Stimulated activated CD4-positive, alpha-beta T cell treated with anti-CD3 and anti-CD28 coated beads, TNF-alpha, amount 100 ng/mL, for 4 hours (primary cell): Measurements from ENCODE around the gene CCNG1.
"Not testable (repeated sequence)": the region's sequence is repeated elsewhere in the genome, so short reads cannot be mapped to it uniquely, and the experiment has no call there.

Experiments
- DNase-seq, 3 experiments: peaks; one replicate each; pipeline ENCODE4 v3.0.0-alpha.2; 2020; ENCODE audit warnings: low read depth in 3 of 3

CCNG1 gene

DNA sequence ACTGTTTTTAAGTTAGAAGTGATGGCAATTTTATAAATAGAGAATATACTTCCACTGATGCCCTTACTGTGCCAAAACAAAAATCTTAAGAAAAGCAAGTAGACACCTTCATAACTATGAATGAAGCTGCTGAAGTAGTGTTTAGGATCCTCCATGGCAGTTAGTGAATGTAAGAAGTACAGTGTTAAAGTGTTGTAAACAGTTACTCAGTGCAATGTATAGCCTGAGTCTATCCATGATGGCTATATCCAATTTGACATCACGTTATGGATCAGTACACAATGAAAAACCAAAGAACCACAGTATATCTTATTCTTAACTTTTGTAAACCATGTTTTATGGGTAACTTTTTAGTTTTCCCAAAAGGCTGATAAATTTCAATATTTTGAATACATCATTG lies 7.1 kb downstream of the CCNG1 start:
- no peak for DNase-seq

DNA sequence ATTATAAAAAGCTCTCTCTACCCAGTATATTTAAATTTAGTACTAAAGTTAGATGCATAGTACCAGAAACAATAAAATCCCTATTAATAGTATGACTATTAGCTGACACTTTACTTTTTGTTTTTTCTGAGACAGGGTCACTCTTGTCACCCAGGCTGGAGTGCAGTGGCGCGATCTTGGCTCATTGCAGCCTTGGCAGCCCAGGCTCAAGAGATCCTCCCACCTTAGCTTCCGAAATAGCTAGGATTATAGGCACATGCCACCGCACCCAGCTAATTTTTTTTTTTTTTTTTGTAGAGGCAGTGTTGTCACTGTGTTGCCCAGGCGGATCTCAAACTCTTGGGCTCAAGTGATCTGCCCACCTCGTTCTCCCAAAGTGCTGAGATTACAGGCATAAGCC lies 8.0 kb downstream of the CCNG1 start:
- DNase-seq, result no peak

DNA sequence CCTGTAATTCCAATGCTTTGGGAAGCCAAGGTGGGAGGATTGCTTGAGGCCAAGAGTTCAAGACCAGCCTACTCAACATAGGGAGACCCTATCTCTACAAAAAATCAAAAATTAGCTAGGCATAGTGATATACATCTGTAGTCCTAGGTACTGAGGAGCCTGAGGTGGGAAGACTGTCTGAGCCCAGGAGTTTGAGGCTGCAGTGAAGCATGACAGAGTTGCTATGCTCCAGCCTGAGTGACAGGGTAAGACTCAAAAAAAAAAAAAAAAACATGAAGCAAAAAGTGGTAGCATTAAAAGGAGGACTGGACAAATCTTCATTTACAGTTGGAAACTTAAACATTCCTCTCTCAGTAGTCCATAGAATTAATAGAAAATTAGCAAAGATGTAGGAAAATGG lies 9.8 kb downstream of the CCNG1 start:
- DNase-seq, result no peak

DNA sequence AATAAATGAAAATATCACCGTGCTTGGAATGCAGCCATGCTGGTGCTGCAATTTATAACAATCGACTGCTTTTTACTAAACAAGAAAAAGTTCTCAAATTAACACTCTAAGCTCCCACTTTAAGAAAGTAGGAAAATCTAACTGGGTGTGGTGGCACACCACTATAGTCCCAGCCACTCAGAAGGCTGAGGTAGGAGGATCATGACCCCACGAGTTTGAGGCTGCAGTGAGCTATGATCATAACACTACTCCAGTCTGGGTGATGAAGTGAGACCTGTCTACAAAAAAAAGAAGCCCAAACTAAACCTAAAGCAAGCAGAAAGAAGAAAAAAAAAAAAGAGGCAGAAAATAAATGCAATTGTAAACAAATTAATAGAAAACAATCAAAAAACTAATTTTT lies 10.5 kb downstream of the CCNG1 start:
- no peak for DNase-seq

DNA sequence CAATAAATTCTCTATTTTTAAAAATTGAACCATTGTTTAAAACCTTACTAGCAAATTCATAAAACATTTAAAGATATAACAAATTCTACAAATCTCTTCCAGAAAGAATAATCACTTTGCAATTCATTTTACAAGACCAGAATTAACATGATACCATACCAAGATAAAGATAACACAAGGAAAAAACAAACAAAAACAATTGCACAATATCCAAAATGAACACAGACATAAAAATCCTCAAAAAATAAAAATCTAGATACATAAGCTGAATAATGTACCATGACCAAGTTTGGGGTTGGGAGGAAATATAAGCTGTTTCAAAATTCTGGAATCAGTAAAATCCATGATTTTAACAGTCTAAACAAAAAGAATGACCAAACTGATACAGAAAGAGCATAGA lies 11.1 kb downstream of the CCNG1 start:
- no peak for DNase-seq

DNA sequence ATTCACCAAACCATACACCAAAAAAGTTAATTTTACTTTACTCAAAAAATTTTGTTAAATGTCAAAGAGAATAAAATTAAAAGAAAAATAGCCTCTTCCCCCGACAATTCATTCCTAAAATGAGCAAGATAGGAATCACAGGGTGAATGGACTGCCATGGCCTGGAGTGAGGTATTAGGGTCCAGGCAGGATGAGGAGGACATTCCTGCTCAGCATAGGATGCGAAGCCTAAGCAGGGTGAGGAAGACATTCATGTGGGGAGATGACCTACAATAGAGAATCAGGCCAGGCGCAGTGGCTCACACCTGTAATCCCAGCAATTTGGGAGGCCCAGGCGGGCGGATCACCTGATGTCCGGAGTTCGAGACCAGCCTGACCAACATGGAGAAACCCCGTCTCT lies 14.1 kb downstream of the CCNG1 start:
- no peak for DNase-seq

DNA sequence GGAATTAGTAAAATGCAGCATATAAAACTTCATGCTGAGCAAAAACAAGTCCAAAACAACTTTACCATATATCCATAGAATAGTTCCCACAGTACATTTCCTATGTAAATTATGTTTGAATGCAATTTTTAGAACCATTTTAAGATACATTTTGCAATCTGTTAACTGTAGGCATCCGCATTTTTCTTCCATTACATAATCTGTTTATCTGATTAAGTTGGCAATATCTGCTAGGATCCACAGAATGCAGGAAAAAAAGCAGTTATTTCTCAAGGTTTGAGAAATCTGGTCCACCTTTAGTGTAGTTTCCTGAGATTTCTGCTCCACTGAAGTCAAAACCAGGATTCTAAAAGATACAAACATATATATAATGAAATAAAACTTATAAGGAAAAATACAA lies 16.3 kb downstream of the CCNG1 start:
- no peak for DNase-seq

DNA sequence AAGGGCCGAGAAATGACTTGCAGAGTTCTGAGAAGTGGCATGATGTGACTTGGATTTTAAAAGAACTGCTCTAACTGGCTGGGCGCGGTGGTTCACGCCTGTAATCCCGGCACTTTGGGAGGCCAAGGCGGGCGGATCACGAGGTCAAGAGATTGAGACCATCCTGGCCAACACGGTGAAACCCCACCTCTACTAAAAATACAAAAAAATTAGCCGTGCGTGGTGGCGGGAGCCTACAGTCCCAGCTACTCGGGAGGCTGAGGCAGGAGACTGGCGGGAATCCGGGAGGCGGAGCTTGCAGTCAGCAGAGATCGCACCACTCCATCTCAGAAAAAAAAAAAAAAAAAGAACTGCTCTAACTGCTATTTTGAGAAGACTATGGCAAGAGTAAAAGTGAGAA lies 18.0 kb downstream of the CCNG1 start:
- DNase-seq, result not testable (repeated sequence)

DNA sequence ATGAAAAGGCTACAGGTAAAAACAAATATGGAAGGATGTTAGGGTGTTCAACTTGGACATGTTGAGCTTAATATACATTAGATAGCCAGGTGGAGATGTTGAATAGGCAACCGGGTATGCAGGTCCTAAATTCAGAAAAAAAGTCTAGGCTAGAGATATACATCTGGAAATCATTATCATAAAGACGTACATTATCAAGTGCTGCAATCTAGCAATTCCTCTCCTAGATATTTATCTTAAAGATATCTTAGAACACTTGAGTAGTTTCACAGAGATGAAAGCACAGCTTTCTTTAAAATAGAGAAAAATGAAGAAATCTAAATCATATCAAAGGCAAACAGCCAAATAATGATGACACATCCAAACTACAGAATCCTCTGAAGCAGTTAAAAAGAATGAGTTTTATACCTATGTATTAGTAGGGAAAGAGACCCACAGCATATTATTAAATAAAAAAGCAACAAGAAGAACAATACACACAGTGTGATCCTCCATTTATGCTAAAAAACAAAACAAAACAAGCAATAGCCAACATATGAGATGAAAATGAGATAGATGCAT lies 18.7 kb downstream of the CCNG1 start:
- no peak for DNase-seq

DNA sequence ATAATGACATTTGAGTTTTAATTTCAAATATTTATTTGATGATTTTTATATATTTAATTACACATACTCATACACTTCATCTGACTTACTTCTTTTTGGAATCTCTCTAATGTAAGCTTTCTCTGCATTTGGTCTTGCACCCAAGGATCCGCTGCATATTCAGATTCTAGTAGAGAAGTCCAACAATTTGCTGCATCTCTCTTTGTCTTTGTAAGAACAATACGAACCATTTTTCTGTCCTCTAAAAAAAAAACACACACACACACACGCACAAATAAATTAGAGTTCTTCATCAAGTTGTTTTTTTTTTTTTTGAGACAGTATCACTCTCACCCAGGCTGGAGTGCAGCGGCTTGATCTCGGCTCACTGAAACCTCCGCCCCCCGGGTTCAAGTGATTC lies 19.4 kb downstream of the CCNG1 start:
- DNase-seq, result no peak

DNA sequence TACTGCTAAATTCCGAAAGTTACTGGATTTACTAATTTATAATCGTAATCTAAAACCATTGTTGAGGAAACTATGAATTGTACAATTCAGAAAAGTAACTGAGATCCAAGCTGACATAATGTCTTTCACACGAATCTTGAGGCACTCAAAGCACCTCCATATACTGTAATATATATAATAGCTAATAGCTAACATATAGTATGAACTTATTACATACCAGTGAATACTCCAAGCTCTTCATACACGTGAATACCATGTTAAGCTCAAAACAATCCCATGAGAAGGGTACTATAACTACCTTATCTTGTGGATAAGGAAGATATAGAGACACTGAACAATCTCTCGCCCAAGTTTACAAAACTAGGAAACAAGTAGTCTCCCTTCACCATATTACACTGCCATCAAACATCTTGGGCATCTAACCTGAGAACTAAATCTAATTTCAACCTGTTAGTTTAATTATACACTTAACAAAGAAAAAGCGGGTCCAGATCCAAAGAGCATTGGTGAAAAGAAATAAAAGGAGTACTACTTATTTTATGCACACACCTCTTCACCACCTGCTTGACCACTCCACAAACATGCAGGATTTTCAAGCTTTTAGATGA lies 21.5 kb downstream of the CCNG1 start:
- no peak for DNase-seq

DNA sequence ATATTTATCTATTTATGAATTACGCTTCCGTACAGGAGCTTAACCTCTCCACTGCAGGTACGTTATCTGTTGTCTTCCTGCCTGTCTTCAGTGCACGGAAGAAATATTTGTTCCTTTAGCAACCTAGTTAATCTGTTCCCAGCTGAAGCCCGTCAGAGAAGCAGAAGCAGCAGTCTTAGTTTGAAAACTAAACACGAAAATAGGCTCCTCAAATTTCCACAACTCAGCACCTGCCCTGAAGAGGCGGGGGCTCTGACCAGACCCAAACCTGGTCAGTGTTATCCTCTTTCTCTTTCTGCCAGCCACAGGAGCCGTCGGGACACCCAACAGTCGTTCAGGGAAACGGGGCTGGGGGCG lies 22.0 kb downstream of the CCNG1 start:
- DNase-seq, result no peak

DNA sequence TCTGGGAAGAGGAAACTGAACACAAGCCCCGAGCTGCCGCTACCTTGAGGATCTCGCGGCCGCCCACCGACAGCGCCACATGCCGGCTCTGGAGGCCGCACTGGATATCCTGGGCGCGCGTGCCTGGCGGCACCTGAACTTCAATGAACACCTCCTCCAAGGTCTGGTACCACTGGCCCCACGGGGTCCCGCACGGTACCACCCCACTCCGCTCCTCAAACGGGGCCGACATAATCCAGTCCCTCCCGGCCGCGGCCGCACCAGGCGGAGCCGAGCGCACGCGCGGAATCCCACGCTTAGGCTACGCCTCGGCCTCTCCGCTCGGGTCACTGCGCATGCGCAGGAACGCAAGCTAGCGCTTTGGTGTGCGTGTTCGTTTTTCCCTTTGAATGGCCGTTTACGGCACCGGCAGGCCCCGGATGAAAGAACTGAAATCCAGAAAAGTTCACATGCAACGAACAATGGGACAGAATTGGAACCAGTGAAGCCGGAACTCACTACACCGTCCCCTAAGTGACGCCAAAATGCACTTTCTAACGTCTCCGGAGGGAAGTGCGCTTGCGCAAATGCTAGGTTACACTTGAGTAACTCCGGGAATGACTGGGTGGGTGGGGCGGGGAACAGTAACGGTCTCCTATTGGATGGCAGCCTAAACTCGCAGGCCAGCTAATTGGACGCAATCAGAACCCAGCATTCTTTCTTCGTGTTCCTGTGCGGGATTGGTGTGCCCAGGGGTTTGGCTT lies 22.6 kb downstream of the CCNG1 start, which contains the start of gene NUDCD2:
TSS of gene NUDCD2 (minus strand) at position 284 of the 743 bp plus-strand sequence. CDS start at position 232, 52 bp downstream.
- peak; percentile 88 to 94 (median 92) for DNase-seq

DNA sequence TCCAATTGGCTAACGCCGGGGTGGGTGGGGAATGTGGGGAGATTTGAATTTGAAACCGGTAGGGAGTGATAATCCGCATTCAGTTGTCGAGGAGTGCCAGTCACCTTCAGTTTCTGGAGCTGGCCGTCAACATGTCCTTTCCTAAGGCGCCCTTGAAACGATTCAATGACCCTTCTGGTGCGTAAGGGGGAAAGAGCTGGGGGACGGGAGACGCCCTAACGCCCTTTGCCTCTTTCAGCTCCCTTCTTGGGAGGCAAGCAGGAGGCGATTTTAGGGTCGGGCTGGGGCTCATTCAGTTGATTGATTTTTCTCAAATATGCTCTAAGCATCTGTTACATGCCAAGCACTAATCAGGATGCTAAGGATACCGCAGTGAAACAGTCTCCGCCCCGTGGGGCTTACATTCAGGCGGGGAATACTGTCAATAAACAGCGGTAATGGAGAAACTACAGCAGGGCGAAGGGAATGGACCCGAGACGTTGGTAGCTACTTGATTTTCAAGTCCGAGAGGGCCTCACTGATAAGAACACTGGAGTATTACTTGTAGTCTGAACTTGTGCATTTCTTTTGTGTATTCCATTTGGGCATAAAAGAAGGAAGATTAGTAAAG lies 23.3 kb downstream of the CCNG1 start, which contains the start of gene HMMR:
TSS of gene HMMR (plus strand) at position 71 of the 610 bp plus-strand sequence. CDS start at position 132, 61 bp downstream.
- DNase-seq, result peak in 1 of 3 experiments; percentile 68

DNA sequence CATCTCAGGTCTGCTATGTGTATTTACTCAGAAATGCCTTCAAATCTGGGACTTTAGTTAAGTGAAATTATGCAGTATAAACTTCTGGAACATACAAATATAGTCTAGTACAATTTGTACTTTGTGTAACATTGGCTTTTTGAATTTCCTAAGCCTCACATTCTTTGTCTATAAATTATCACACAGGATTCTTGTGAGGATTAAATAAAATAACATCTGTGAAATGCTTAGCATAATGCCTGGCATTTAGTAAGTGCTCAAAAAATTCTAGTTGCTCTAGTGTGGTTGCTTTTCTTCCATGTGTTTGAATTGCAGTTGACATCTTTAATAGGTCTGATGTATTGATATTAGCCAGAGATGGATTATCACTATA lies 25.7 kb downstream of the CCNG1 start:
- no peak for DNase-seq

DNA sequence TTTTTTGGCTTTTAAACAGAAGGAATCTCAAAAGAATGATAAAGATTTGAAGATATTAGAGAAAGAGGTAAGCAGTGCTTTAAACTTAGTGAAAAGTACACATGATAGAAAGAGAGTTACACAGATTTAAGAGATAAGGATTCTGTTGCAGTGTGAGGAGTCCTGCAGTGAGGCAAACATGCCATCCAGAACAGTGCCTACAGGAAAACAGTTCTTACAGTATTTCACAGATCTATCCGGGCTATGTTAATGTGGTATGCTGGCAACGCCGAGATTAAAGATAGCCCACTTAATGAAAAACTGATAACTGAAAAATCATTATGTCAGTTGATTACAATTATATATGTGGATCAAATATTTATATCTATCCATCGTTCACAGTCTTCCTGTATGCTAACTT lies 30.3 kb downstream of the CCNG1 start:
- no peak for DNase-seq

DNA sequence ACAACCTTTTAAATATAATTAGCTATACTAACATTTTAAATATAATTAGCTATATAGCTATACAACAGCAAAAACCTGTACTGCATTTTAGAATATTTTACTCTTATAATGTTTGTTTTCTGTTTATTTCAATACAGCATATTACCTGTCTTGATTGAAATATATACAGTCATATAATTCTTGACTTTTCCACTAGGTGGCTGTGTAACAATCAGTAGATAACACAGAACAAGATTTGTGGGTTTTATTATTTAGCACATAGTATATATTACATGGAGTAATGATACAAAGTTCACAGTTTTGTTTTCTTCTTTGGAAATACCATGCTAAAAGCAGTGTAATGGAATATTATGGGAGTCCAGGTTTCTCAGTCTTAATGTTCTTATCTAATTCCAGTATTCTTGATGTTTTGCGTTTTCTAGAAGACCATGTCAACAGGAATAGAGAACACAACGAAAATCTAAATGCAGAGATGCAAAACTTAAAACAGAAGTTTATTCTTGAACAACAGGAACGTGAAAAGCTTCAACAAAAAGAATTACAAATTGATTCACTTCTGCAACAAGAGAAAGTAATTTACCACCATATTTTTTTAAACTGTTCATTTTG lies 36.3 kb downstream of the CCNG1 start:
- DNase-seq, result no peak

DNA sequence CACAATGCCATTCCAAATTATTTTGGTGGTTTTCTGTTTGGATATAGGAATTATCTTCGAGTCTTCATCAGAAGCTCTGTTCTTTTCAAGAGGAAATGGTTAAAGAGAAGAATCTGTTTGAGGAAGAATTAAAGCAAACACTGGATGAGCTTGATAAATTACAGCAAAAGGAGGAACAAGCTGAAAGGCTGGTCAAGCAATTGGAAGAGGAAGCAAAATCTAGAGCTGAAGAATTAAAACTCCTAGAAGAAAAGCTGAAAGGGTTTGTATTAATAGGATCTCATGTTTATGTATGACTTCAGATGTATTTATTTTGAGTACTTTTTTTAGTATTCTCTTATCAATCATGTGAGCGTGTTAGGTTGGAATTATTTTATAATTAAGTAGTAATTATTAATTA lies 38.0 kb downstream of the CCNG1 start:
- DNase-seq, result no peak

DNA sequence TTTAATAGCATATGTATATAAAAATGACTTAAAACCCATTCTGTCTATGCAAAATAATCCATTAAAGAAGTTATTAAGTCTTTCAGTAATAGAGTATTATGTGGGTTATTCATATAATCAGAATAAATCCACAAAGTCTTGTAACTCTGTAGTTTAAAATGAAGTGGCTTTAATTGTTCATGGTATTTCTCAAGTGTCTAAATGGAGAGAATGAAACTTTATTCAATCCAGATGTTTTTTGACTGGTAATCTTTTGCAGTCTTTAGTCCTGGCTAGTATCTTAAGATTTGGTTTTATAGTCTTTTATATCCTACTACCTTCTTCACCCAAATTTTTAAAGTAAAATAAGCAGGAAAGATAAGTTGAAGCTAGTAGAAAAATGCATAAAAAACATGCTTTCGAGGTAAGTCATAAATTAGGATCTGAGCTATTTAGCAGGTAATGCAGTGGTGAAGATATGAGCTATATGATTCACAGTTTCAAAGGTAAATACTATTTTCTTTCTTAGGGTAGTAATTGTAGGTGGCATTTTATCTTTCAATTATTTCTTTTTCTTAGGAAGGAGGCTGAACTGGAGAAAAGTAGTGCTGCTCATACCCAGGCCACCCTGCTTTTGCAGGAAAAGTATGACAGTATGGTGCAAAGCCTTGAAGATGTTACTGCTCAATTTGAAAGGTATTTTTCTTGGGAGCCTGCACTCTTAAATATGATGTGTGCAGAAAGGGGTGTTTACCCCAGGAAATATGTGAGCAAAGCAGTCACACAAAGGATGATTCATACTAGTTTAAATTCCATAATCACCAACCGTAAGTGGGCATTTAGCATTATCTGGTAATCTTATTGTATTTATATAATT lies 41.0 kb downstream of the CCNG1 start:
- no peak for DNase-seq

DNA sequence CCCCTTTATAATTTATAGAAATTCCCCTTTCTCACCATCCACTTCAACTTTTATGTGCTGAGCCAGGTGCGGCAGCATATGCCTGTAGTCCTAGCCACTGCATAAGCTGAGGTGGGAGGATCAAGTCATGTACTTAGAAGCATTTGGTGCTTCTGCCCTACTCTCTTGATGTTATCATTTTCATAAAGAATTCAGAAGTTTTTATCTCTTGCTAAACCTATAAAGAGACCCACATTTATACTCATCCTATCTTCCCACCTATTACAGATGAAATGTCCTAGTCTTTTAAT lies 41.5 kb downstream of the CCNG1 start:
- DNase-seq, result no peak

DNA sequence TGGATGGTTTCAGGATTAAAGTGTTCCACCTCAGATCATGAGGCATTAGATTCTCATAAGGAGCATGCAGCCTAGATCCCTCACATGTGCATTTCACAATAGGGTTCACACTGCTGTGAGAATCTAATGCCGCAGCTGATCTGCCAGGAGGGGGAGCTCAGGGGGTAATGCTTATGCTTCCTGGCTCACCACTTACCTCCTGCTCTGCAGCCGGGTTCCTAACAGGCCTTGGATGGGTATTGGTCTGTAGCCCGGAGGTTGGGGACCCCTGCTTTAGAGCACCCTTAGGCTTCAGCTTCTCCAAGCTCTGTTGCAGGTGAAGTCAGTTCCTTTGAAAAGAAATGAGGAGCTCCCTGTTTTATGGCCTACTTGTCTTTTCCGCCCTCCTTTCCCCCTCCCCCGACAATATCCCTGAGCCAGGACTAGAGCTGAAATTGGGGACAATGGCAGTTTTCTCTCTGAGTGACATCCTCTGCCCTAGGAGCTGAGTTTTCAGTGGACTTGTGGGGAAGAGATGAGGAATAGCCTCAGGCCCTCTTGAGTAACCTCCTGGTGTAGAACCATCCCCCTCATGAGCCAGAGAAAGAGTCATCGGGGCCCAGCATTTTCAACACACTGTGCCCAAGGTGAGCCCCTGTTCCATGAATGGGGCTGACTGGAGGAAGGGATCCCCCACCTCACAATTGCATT lies 51.8 kb downstream of the CCNG1 start:
- DNase-seq, result no peak
